ENCODE measurements around the gene NLGN1.

NLGN1 gene

DNA sequence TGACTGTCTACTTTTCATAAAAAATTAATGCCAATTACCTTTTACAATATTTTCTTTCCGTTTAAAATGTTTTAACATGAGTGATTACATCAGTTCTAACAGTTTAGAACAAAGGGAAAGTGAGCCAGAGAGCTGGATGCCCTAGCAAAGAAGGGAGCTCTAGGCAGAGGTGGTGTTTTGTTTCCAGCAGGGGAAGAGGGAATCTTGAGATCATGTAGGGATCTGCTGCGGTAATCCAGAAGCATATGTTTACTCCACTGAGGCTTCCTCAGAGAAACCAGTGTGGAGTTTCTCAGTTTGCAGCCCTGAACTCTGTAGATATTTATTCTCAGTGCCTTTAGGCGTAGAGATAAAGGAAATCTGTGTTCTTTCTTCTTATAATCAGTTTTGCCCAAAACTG, 399.3 kb downstream of the NLGN1 start:
- TF ChIP-seq GATA2 (IDR thresholded peaks at IDR 0.05; ENCODE audit: low read depth, low read length) (no peak), GATA3 (IDR thresholded peaks at IDR 0.05; ENCODE audit: low read depth, low read length) (no peak)

DNA sequence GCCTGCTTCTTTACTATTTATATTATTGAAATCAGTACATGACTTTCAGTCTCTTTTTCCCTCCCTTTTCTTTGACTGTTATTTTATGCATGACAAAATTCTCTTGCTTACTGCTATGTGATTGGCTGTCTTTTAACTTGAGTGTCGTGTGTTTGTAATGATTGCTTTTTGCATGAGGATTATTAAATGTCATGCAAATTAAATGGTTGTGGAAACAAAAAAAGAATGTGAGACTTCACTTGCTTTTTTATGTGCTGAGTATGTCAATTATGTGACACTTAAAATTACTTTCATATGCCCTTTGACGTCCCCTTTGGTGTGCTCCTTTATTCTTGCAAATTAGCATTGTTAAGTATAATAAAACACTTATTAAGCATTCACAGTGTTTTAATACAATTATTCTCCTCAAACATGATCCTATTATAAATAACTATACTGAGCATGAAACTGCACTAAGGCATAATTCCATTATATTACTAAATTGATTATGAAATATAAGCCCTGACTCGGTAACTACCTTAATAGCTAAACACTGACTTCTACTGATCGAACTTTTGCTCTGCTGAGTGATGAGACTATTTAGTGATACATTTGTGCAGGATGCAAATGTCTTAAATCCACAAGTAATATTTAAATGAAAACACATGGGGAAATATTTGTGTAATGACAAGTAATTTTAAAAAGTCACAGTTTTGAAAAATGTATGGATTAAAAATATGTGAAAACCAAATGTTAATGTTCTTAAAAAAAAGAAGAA, 401.7 kb downstream of the NLGN1 start:
- no peak for TF ChIP-seq GATA3 (IDR thresholded peaks at IDR 0.05; ENCODE audit: low read depth, low read length)
- TF ChIP-seq GATA2 (IDR thresholded peaks at IDR 0.05; ENCODE audit: low read depth, low read length), result no peak

DNA sequence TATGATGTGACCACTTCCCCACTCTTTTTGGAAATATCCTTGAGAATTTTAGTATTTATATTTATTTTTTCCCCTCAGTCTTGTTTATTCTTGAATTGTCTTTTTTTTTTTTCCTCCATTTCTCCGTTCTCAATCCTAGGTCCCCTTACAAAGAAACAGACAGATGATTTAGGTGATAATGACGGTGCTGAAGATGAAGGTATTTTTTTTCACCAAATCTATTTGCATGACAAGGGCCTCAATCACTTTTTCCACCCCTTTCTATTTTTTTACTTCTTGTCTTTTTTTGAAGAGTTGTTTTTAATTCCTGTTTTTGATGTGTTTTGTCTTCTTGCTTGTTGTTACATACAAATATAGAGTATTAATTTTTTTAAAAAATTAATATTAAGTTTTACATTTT, 402.6 kb downstream of the NLGN1 start:
- TF ChIP-seq GATA3 (IDR thresholded peaks at IDR 0.05; ENCODE audit: low read depth, low read length), result no peak
- no peak for TF ChIP-seq GATA2 (IDR thresholded peaks at IDR 0.05; ENCODE audit: low read depth, low read length)

DNA sequence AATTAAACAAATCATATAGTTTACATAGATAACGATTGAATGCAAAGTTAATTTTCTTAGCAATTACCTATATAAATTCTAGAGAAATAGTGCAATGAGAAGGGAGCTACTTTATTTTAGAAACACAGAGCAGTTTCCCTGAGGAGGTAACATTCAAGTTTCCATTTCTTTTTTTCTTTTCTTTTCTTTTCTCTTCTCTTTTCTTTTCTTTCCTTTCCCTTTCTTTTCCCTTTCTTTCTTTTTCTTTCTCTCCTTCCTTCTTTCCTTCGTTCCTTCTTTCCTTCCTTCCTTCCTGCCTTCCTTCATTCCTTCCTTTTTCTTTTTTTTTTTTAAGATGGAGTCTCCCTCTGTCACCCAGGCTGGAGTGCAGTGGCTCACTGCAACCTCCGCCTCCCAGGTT, 417.3 kb downstream of the NLGN1 start:
- TF ChIP-seq GATA2 (IDR thresholded peaks at IDR 0.05; ENCODE audit: low read depth, low read length), result no peak
- no peak for TF ChIP-seq GATA3 (IDR thresholded peaks at IDR 0.05; ENCODE audit: low read depth, low read length)

DNA sequence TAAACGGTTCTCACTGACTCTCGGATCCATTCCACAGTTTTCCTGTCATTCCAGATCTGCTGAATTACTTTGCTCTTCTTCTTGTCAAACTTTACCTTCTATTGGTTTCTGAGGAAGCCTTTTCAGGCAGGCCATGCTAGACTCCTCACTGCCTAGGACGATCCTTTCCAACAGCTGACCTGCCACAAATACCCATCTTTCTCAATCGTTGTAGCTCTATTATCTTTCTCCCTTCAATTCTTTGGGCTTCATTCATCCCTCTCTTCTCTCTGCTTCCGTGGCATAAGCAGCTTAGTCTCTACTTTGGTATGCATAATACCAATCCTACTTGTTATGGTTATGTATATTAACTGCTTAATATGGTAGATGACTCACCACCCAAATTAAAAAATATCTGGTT, 421.8 kb downstream of the NLGN1 start:
- TF ChIP-seq GATA3 (IDR thresholded peaks at IDR 0.05; ENCODE audit: low read depth, low read length) (no peak), GATA2 (IDR thresholded peaks at IDR 0.05; ENCODE audit: low read depth, low read length) (no peak)

DNA sequence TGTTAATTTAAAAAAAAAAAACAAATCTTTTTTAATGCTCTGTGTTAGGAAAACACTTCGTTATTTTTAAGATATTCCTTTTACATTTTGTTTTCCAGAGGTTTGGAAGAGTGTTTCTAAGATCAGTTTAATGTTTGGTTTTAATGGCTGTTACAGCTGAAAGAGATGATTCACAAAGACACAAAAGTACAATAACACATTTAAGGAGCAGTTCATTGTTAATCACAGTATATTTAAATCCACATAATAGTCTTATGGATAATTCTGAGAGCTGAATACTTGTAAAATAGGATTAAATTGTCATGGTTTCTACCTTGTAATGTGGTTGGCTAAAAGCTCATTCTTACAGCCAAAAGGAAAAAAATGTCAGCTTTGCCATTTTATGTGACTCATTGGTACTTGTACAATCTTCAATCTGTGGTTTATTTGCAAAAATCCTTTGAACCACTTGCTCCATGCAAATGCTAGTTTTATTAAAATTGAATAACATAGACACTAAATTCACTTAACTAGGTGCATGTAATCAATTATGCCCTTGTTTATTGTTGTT, 426.4 kb downstream of the NLGN1 start:
- TF ChIP-seq GATA3 (IDR thresholded peaks at IDR 0.05; ENCODE audit: low read depth, low read length) (no peak), GATA2 (IDR thresholded peaks at IDR 0.05; ENCODE audit: low read depth, low read length) (no peak)

DNA sequence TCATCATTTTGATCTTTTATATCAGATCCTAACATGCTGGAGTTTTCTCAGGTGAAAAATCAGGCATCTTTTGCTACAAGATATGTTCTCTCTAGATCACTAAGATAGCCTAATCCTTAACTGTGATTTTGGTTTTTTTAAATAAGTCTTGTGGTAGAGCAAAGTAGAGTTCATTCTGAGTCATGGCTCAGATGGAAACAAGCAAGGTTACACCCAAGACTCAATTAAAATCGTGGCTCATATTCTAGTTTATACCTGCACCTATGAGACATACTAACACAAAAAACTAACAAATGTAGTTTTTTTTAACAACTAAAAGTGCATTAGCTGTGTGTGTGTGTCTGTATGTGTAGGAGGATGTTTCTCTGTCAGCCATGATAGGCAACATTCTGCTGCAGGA, 428.2 kb downstream of the NLGN1 start:
- TF ChIP-seq GATA3 (IDR thresholded peaks at IDR 0.05; ENCODE audit: low read depth, low read length), result no peak
- no peak for TF ChIP-seq GATA2 (IDR thresholded peaks at IDR 0.05; ENCODE audit: low read depth, low read length)

DNA sequence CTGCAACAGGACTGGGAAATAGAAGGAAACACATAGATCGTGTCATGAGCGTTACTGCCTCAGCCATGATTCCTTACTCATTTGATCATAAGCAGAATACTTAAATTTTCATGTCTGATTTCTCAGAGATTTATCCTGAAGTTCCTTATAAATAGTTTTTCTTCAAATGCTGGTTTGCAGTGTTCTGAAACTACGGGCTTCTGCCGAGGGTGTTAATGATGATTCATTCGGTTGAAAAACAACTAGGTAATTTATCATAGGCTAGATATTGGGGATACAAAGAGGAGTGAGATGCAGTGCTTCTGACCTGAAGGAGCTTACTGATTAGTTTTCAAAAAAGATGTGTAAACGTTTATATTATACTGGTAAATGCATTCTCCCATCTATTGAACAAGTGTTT, 428.9 kb downstream of the NLGN1 start:
- TF ChIP-seq GATA2 (IDR thresholded peaks at IDR 0.05; ENCODE audit: low read depth, low read length), result no peak
- TF ChIP-seq GATA3 (IDR thresholded peaks at IDR 0.05; ENCODE audit: low read depth, low read length), result no peak

DNA sequence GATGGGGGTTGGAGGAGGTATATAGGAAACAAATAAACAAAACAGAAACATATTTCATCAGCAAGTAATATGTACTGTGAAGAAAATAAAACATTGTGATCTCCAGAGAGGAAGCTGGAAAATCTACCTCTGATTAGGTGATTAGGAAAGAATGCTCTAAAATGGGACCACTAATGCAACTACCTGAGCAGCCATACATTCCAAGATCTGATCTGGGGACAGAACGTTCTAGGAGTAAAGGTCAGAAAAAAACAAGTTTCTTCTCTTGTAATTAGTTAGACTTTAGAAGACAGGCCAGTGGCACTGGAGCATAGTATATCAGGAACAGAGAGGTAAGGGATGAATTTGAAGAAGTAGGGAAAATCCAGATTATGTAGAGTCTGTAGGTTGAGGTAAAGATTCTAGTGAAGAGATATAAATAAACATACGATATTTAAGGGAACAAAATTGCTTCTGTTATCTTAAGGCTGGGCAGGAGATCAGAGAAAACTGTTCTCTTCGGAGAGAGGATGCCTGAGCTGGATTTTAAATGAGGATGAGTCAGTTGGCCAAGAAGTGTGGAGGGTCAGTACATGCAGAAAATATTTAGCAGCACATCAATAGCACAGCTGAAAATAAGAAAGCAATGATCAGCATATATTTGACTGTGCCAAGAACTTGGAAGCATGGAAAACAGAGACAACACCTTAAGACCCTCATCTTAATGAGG, 429.5 kb downstream of the NLGN1 start:
- TF ChIP-seq GATA2 (IDR thresholded peaks at IDR 0.05; ENCODE audit: low read depth, low read length) (no peak), GATA3 (IDR thresholded peaks at IDR 0.05; ENCODE audit: low read depth, low read length) (no peak)

DNA sequence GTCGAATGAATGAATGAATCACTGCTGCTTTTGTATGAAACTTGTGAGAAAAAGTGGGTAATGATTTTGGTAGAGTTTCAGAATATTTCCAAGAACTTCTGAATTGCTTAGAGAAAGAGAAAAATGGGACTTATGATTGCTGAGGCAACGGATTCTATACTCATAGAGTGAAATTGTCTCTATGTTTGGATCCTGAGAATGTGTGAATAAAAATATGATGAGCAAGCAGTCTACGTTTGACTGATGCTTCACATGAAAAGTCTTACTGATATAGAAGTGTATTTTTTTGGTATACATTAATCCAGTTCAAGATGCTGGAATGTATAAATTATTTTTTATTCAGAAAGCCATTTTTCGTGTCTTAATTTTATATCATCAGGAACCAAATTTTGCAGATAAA, 441.1 kb downstream of the NLGN1 start:
- TF ChIP-seq GATA3 (IDR thresholded peaks at IDR 0.05; ENCODE audit: low read depth, low read length), result no peak
- no peak for TF ChIP-seq GATA2 (IDR thresholded peaks at IDR 0.05; ENCODE audit: low read depth, low read length)

DNA sequence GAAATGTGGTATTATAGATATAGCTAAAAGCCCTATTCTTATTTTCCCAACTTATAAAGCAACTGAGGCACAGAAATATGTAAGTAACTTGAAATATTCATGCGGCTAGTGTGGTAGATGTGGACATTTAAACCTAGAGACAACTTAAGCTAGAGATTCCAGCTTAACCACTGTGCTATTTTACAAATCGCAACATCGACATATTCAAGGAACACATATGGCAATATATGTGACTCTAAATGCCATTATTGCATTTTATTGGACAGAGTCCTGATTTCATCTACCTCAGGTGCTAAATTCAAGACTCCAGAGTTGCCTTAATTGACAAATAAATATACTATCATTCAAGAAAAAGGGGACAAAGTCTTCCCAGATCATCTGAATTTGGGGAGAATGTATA, 442.3 kb downstream of the NLGN1 start:
- no peak for TF ChIP-seq GATA2 (IDR thresholded peaks at IDR 0.05; ENCODE audit: low read depth, low read length)
- TF ChIP-seq GATA3 (IDR thresholded peaks at IDR 0.05; ENCODE audit: low read depth, low read length), result no peak

DNA sequence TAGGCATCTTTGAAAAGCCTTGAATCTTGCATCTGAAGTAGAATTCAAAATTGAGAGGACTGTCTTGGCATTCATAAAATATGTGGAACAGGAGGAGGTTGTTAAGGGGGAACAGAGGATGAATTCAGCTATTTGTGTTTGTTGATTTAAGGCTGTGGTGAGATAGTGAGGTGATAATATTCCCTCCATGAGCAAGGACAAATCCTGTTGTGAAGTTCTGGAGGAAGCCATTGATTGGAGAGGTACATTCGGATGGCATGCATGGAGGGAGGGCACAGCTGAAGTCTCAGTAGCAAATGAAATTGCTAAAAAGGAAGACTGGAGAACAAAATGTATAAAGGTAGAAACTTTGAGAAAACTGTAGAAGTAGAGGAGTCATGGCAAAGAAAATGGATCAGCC, 443.8 kb downstream of the NLGN1 start:
- TF ChIP-seq GATA3 (IDR thresholded peaks at IDR 0.05; ENCODE audit: low read depth, low read length) (no peak), GATA2 (IDR thresholded peaks at IDR 0.05; ENCODE audit: low read depth, low read length) (no peak)

DNA sequence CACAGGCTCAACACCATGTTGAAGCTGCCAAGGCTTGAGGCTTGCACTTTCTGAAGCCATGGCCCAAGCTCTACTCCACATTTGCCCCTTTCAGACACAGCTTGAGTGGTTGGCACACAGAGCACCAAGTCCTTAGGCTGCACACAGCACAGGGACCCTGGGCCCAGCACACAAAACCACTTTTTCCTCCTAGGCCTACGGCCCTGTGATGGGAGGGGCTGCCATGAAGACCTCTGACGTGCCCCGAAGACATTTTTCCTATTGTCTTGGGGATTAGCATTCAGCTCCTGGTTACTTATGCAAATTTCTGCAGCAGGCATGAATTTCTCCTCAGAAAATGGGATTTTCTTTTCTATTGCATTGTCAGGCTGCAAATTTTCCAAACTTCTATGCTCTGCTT, 445.5 kb downstream of the NLGN1 start:
- no peak for TF ChIP-seq GATA2 (IDR thresholded peaks at IDR 0.05; ENCODE audit: low read depth, low read length)
- no peak for TF ChIP-seq GATA3 (IDR thresholded peaks at IDR 0.05; ENCODE audit: low read depth, low read length)

DNA sequence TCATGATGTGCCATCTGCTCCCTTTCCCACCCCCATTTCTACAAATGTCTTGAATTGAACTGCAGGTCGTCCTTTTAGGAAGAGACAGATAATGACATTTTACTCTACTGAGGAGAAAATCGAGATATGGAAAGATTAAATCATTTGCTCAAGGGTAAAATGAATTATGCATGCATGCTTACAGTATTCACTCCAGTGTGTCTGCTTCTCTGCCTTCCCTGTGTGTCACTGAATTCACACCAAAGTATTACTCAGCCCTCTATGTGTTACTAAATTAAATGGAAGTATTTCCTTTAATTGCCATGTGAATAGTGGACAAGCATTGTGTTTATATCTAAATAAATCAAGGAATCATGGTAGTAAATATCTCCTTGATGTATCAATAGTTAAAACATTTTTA, 449.0 kb downstream of the NLGN1 start:
- TF ChIP-seq GATA2 (IDR thresholded peaks at IDR 0.05; ENCODE audit: low read depth, low read length) (peak; percentile 33; the same call in 1 of the 2 replicates), GATA3 (IDR thresholded peaks at IDR 0.05; ENCODE audit: low read depth, low read length) (no peak)

DNA sequence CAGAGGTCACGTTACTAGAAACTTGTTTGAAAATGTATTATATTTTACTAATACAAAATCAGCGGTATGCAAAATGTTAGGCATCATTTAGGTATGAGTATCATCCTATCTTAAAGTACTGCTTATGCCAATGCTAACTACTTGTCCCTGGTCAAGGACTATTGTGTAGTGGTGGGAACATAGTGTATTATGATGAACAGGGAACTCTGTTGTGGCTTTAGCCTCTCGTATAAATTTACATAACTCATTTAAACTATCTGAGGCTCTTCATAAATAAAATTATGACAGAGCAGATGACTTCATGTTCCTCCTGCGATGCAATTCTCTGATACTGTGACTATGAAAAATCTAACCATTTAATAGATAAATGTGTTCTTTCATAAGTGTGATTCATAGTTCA, 451.9 kb downstream of the NLGN1 start:
- TF ChIP-seq GATA2 (IDR thresholded peaks at IDR 0.05; ENCODE audit: low read depth, low read length) (no peak), GATA3 (IDR thresholded peaks at IDR 0.05; ENCODE audit: low read depth, low read length) (no peak)

Data from SH-SY5Y (cell line).